HG03378 (cell line): Measurements from ENCODE around the gene TIGIT.
A peak's percentile ranks its signal among the peaks of the same experiment; 100 is the strongest.
"Not testable (repeated sequence)": the region's sequence is repeated elsewhere in the genome, so short reads cannot be mapped to it uniquely, and the experiment has no call there.

Experiments
- ATAC-seq: cut with Tn5 transposase; IDR thresholded peaks from one replicate; pipeline ENCODE4 v1.9.1; 2021; ENCODE audit warnings: mild to moderate bottlenecking, moderate library complexity; ENCODE audit not compliant: unreplicated experiment

Gene TIGIT

DNA sequence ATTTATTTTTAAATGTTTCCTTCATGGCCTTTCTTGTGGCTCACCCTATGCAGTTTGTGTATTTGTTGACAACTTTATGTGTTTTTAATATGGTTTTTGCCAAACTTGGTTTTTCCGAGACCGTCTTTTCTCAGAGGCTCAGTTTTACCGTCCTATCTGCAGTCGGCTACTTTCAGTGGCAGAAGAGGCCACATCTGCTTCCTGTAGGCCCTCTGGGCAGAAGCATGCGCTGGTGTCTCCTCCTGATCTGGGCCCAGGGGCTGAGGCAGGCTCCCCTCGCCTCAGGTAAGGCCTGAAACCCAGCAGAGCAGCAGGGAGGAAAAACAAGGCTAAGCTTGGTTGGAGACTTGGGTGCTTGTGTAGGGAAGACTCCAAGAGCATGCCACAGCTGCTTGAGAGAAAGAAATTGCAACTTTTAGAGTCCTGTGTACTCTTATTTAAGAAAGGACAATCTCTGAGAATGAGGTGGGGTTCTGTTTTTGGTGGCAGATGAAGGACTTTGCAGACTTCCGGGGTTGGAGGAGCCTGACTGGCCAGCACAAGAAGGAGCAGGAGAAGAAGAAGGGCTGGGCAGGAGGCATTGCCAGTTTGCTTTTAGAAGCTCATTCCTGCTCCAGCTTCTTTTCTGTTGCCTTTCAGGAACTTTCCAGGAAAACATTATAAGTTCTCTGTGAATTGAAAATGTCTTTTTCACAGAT, at the start of gene TIGIT:
TSS of gene TIGIT (plus strand) at position 191 of the 698 bp plus-strand sequence. CDS start at position 225, 34 bp downstream.
- no peak for ATAC-seq

- ATAC-seq, result no peak
These were observed 40.9 kb upstream of the TIGIT start for GRCh38 chr3:114252954-114253353.

- no peak for ATAC-seq
These were observed 40.3 kb upstream of the TIGIT start for GRCh38 chr3:114253505-114253904.

GRCh38 chr3:114259566-114259965, 34.3 kb upstream of the TIGIT start:
- no peak for ATAC-seq

GRCh38 chr3:114260152-114260551, 33.7 kb upstream of the TIGIT start:
- no peak for ATAC-seq

DNA sequence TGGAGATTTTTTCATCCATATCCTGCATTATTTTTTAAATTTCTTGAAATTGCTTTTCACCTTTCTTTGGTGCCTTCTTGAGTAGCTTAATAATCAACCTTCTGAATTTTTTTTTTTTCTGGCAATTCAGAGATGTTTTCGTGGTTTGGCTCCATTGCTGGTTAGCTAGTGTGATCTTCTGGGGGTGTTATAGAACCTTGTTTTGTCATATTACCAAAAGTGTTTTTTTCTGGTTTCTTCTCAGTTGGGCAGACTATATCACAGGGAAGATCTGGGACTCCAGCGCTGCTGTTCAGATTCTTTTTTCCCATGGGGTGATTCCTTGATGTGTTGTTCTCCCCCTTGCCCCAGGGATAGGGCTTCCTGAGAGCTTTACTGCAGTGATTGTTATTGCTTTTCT, 23.8 kb upstream of the TIGIT start:
- no peak for ATAC-seq

DNA sequence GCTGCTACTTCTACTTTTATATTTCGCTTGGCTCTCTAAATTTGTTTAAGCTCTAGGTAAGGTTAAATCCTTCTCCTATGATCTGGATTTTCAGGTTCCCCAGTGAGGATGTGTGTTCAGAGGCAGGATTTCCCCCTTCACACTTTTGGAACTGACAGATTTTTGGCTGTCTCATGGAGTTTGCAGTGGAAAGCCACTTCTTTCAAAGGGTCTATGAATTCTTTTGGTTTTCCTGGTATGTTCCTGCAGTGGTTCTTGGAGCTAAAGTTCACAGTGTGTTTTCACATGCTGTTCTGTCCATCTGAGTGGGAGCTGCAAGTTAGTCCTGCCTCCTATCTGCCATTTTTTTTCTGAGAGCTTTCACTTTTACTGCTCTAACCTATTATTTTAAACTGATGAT, 21.6 kb upstream of the TIGIT start:
- ATAC-seq, result no peak

DNA sequence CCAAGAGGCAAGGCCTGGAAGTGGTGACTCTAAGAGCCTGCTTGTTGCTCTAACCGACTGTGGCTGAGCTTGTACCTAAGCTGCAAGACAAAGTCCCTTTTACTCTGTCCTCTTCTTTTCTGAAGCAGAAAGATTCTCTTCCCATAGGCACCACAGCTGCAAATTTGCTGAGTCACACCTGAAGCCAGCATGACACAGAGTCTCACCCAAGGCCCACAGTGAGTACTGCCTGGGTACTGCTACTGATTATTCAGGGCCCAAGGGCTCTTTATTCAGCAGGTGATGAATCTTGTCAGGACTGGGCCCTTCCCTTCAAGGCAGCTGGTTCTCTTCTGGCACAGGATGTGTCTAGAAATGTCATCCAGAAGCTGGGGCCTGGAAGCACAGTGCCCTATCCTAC, 18.9 kb upstream of the TIGIT start:
- ATAC-seq, result no peak

GRCh38 chr3:114276856-114277255, 17.0 kb upstream of the TIGIT start:
- ATAC-seq, result not testable (repeated sequence)

DNA sequence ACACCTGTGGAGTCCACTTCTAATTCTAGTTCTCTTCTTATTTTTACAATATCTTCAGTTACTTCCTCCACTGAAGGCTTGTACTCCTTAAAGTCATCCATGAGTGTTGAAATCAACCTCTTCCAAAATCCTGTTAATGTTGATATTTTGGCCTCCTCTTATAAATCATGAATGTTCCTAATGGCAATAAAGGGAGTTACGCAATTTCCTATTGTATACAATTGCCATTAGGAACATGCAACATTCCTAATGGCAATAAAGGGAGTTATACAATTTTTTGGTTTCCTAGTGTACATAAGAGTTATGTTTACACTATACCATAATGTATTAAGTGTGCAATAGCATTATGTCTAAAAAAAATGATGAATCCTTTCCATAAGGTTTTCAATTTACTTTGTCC, 9.2 kb upstream of the TIGIT start:
- ATAC-seq, result no peak

DNA sequence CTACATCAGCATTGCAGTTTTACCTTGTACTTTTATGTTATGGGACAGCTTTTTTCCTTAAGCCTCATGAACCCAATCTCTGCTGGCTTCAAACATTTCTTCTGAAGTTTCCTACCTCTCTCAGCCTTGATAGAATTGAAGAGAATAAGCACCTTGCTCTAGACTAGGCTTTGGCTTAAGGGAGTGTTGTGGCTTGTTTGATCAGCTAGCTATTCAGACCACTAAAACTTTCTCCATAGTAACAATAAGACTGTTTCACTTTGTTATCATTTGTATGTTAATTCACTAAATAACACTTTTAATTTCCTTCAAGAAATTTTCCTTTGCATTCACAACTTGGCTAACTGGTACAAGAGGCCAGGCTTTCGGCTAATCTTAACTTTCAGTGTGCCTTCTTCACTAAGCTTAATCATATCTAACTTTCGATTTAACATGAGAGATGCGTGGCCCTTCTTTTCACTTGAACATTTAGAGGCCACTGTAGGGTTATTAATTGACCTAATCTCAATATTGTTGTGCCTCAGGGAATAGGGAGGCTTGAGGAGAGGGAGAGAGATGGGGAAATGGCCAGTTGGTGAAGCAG, 8.1 kb upstream of the TIGIT start:
- ATAC-seq, result peak; percentile 38

DNA sequence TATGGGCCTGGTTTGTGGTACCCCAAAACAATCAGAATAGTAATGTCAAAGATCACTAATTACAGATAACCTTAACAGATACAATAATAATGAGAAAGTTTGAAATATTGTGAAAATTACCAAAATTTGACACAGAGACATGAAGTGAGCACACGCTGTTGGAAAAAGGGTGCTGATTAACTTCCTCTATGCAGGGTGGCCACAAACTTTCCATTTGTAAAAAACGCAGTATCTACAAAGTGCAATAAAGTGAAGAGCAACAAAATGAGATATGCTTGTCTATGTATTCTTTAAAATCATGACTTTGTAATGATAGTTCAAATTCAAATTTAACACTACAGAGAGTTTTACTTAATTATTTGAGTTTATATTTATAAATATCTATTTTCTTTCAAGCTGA, 7.6 kb upstream of the TIGIT start:
- no peak for ATAC-seq

- peak; percentile 93 for ATAC-seq
These were observed 2.6 kb upstream of the TIGIT start for GRCh38 chr3:114290911-114291901.

DNA sequence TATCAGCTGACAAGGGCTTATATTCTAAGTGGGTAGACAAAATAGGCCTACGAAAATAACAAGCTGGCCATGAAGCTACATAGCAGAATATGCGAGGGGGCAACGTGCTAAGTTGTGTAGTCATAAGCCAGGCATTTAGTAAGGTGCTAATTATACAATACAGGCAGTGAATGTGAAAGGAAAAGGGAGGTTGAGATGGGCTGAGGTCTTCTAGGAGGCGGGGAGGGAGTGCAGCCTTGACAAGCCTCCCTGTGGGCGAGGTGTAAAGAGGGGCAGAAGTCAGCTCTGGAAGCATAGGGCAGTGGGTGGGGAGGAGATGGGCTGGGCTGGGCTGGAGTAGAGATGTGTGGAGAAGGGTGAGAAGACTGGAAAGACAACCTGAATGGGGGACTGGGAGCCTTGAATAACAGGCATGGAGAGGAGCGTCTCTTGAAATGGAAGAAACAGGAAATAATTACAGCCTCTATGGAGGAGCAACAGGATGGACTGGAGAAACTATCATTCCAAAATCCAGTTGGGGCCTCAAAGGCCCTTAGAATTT, 1.2 kb downstream of the TIGIT start:
- ATAC-seq, result no peak

DNA sequence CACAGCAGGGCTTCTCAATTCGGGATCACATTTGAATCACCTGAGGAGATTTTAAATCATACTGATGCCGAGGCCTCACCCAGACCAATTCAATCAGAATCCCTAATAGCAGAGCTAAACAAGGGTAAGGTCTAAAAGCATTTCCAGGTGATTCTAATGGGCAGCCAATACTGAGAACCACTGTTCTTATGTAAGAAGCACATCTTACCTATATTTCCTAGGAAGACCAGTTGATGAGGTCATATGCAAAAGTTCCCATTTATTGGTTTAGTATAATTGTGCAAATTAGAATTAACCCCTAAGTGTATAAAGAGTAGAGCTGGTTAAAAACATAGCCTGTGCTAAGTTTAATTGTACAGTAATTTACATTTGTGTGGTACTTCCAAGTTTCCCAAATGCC, 2.1 kb downstream of the TIGIT start:
- no peak for ATAC-seq

DNA sequence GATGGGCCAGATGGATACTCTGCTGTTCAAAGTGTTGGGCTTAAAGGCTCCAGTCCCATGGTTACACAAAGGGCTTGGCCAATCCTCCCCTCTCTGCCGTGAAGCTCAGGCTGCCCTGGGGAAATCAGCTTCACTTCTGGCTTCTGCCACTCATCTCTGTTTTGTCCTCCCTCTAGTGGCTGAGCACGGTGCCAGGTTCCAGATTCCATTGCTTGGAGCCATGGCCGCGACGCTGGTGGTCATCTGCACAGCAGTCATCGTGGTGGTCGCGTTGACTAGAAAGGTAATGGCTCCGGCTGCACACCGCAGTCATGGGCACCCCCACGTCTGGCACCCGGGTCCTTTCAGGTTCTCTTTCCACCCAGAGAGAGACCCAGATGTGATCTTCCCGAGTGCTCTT, 5.6 kb downstream of the TIGIT start:
- no peak for ATAC-seq

GRCh38 chr3:114299941-114300624, 6.3 kb downstream of the TIGIT start:
- ATAC-seq, result no peak

DNA sequence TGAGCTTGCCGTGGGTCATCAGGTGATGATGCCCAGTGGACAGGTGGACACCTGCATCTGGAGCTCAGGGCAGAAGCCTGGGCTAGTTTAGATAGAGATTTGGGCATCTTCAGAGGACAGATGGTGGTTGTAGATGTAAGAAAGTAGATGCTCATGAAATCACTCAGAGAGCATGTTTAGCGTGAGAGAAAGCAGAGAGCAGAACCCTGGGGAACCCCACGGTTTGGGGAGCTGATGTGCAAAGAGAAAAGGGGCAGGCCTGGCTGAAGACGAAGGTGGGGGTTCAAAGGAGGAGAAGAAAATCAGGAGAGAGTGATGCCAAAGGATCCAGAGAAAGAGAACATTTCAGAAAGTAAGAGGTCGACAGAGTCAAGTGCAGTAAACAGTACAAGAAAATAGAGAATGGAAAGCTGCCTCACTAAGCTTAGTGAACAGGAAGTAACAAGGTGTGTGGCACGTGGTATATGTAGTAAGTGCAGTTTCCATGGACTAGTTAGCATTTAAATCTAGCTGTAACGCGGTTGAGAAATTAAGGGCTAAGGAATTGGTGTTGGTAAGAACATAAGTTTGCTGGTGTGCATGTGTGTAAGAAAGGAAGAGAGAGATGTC, 13.5 kb downstream of the TIGIT start:
- ATAC-seq, result peak; percentile 53

DNA sequence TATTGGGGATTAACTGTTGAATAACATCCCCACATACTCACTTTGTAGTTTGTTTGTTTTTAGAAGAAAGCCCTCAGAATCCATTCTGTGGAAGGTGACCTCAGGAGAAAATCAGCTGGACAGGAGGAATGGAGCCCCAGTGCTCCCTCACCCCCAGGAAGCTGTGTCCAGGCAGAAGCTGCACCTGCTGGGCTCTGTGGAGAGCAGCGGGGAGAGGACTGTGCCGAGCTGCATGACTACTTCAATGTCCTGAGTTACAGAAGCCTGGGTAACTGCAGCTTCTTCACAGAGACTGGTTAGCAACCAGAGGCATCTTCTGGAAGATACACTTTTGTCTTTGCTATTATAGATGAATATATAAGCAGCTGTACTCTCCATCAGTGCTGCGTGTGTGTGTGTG, 14.0 kb downstream of the TIGIT start:
- ATAC-seq, result no peak

DNA sequence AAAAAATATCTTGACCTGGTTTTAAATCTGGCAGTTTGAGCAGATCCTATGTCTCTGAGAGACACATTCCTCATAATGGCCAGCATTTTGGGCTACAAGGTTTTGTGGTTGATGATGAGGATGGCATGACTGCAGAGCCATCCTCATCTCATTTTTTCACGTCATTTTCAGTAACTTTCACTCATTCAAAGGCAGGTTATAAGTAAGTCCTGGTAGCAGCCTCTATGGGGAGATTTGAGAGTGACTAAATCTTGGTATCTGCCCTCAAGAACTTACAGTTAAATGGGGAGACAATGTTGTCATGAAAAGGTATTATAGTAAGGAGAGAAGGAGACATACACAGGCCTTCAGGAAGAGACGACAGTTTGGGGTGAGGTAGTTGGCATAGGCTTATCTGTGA, 14.5 kb downstream of the TIGIT start:
- ATAC-seq, result peak; percentile 25
